Hepatocyte (in vitro differentiated cells): ENCODE measurements around the gene CFTR. TPM values are rescaled to one million over a fixed set of nuclear protein-coding genes. Genes with fewer than 3 reads are reported as not detected.
A peak's percentile ranks its signal among the peaks of the same experiment; 100 is the strongest.

ENCODE experiments used
- DNase-seq: peaks from one replicate; pipeline ENCODE4 v3.0.0-alpha.2; 2016; ENCODE audit warnings: low spot score
- H2AFZ ChIP-seq: fragments of 200-600 bp; sonication (generic); 2 replicates; pipeline ENCODE4 v1.6.0; 2016; ENCODE audit warnings: antibody characterized with exemption, mild to moderate bottlenecking
- H3K27ac ChIP-seq: fragments of 200-600 bp; sonication (generic); 2 replicates; pipeline ENCODE4 v1.5.1; 2016; ENCODE audit warnings: mild to moderate bottlenecking
- H3K27me3 ChIP-seq: fragments of 200-600 bp; sonication (generic); 2 replicates; pipeline ENCODE4 v1.6.1; 2016
- H3K36me3 ChIP-seq: fragments of 200-600 bp; sonication (generic); replicated peaks from 2 replicates; pipeline ENCODE4 v1.5.1; 2016; ENCODE audit warnings: low read depth; ENCODE audit not compliant: insufficient read depth
- H3K4me1 ChIP-seq: fragments of 200-600 bp; sonication (generic); 2 replicates; pipeline ENCODE4 v1.5.1; 2016; ENCODE audit warnings: mild to moderate bottlenecking, moderate library complexity; ENCODE audit not compliant: insufficient read depth
- H3K4me2 ChIP-seq: fragments of 200-600 bp; sonication (generic); 2 replicates; pipeline ENCODE4 v1.6.0; 2016
- H3K4me3 ChIP-seq: fragments of 200-600 bp; sonication (generic); 2 replicates; pipeline ENCODE4 v1.5.1; 2016; ENCODE audit warnings: mild to moderate bottlenecking
- H3K79me2 ChIP-seq: fragments of 200-600 bp; sonication (generic); 2 replicates; pipeline ENCODE4 v1.6.0; 2017; ENCODE audit warnings: mild to moderate bottlenecking
- H3K9me2 ChIP-seq: fragments of 200-600 bp; sonication (generic); replicated peaks from 2 replicates; pipeline ENCODE4 v1.6.0; 2017; ENCODE audit warnings: mild to moderate bottlenecking; ENCODE audit not compliant: insufficient read depth
- H3K9me3 ChIP-seq: fragments of 200-600 bp; sonication (generic); 2 replicates; pipeline ENCODE4 v1.5.1; 2016; ENCODE audit warnings: low read depth, mild to moderate bottlenecking
- H4K20me1 ChIP-seq: fragments of 200-600 bp; sonication (generic); 2 replicates; pipeline ENCODE4 v1.6.0; 2016; ENCODE audit warnings: mild to moderate bottlenecking; ENCODE audit not compliant: insufficient read depth, poor library complexity, severe bottlenecking
- CTCF ChIP-seq: fragments of 200-600 bp; sonication (generic); IDR thresholded peaks from 2 replicates; pipeline ENCODE4 v1.5.1; 2016; ENCODE audit warnings: antibody characterized with exemption, mild to moderate bottlenecking; ENCODE audit not compliant: poor library complexity
- EZH2 ChIP-seq: fragments of 200-600 bp; sonication (generic); IDR thresholded peaks from 2 replicates; pipeline ENCODE4 v1.6.1; 2016; ENCODE audit warnings: antibody characterized with exemption, mild to moderate bottlenecking, borderline replicate concordance
- EZH2phosphoT487 ChIP-seq: fragments of 200-600 bp; sonication (generic); IDR thresholded peaks from one replicate; pipeline ENCODE4 v1.6.1; 2018; ENCODE audit warnings: antibody characterized with exemption, mild to moderate bottlenecking, low read depth, moderate library complexity; ENCODE audit not compliant: unreplicated experiment, severe bottlenecking
- WGBS: methylation state at CpG from one replicate; pipeline ENCODE4 v1.1.6; 2016; ENCODE audit warnings: low lambda C conversion rate; ENCODE audit errors: missing lambda C conversion rate; 5-methylcytosine and 5-hydroxymethylcytosine counted together
- polyA plus RNA-seq: library from polyadenylated mRNA; unstranded; fragments of >200 nt; fragmentation: Nextera tagmentation; extraction: Ambion mirVana; gene quantifications from 2 replicates; pipeline ENCODE4 v1.2.1, GENCODE V29; 2016
- total RNA-seq: library from RNA; depleted of rRNA; stranded (reverse); fragments of >200 nt; gene quantifications from 2 replicates; pipeline ENCODE4 v1.2.3, GENCODE V29; 2014

The CFTR gene
- total and polyA plus RNA-seq, 2 experiments from 2014 or later = 29.8 to 72.9 TPM

GRCh38 chr7:117564080-117564479 lies 84.3 kb downstream of the CFTR start:
- Histone ChIP-seq H3K9me3 (no peaks in the 10 kb centered on the region), H3K4me2 (no peak overlapping the region), H3K4me3 (no peak overlapping the region), H3K79me2 (no peaks in the 10 kb centered on the region), H3K36me3 (no peaks in the 10 kb centered on the region), H4K20me1 (no peaks in the 10 kb centered on the region), H3K4me1 (peaks cover 10% of the 10 kb centered on the region), H2AFZ (no peak overlapping the region), H3K27me3 (no peaks in the 10 kb centered on the region), H3K27ac (peak overlapping the region; percentile 9), H3K9me2 (no peaks in the 10 kb centered on the region)
- peak; percentile 26 for DNase-seq
- TF ChIP-seq EZH2 = no peak
- TF ChIP-seq EZH2phosphoT487 = no peak
- TF ChIP-seq CTCF = no peak
- 39% methylated on average over 3 of the region's 3 CpGs for WGBS

- no peaks in the 10 kb centered on the region for H3K9me2 ChIP-seq
- H3K27me3 ChIP-seq = no peaks in the 10 kb centered on the region
- no peaks in the 10 kb centered on the region for H3K9me3 ChIP-seq
- H3K27ac ChIP-seq = peak overlapping the region; percentile 9
- DNase-seq = no peak
- no peak for TF ChIP-seq CTCF
- TF ChIP-seq EZH2phosphoT487 = no peak
- TF ChIP-seq EZH2 = no peak
- no peak overlapping the region for H3K4me3 ChIP-seq
- no peaks in the 10 kb centered on the region for H3K79me2 ChIP-seq
- H3K4me1 ChIP-seq = peaks cover 10% of the 10 kb centered on the region
- H2AFZ ChIP-seq = no peak overlapping the region
- no peak overlapping the region for H3K4me2 ChIP-seq
- 64% methylated on average over 2 of the region's 2 CpGs for WGBS
- no peaks in the 10 kb centered on the region for H4K20me1 ChIP-seq
- no peaks in the 10 kb centered on the region for H3K36me3 ChIP-seq
Measured at GRCh38 chr7:117564627-117565026, 84.8 kb downstream of the CFTR start.

GRCh38 chr7:117565226-117565625 lies 85.4 kb downstream of the CFTR start:
- Histone ChIP-seq H3K27ac (peak overlapping the region; percentile 39), H3K79me2 (no peaks in the 10 kb centered on the region), H4K20me1 (no peaks in the 10 kb centered on the region), H3K4me1 (peaks cover 10% of the 10 kb centered on the region), H3K9me2 (no peaks in the 10 kb centered on the region), H3K9me3 (no peaks in the 10 kb centered on the region), H3K27me3 (no peaks in the 10 kb centered on the region), H3K4me3 (no peak overlapping the region), H2AFZ (no peak overlapping the region), H3K36me3 (no peaks in the 10 kb centered on the region), H3K4me2 (no peak overlapping the region)
- TF ChIP-seq CTCF = no peak
- no peak for TF ChIP-seq EZH2
- TF ChIP-seq EZH2phosphoT487 = no peak
- DNase-seq = no peak
- WGBS = 61% methylated on average over 4 of the region's 4 CpGs

- Histone ChIP-seq H3K4me3 (no peak overlapping the region), H3K27ac (no peak overlapping the region), H3K9me3 (no peaks in the 10 kb centered on the region), H3K27me3 (no peaks in the 10 kb centered on the region), H3K79me2 (no peaks in the 10 kb centered on the region), H2AFZ (no peak overlapping the region), H3K4me2 (no peak overlapping the region), H3K9me2 (no peaks in the 10 kb centered on the region), H3K4me1 (peaks cover 10% of the 10 kb centered on the region), H3K36me3 (no peaks in the 10 kb centered on the region), H4K20me1 (no peaks in the 10 kb centered on the region)
- no peak for DNase-seq
- 88% methylated on average over 1 of the region's 1 CpG for WGBS
- TF ChIP-seq EZH2 (no peak), CTCF (no peak), EZH2phosphoT487 (no peak)
Measured at GRCh38 chr7:117567781-117568180, 88.0 kb downstream of the CFTR start.
